NT2/D1 (cell line): ENCODE data around the gene NDUFC2.

Source experiments
- SUZ12 ChIP-seq: IDR thresholded peaks from 2 replicates; pipeline ENCODE4 v1.6.1; 2011; ENCODE audit not compliant: insufficient read length, insufficient read depth; ENCODE audit errors: extremely low read depth
- ZNF274 ChIP-seq: IDR thresholded peaks from 2 replicates; pipeline ENCODE4 v1.6.1; 2011; ENCODE audit warnings: mild to moderate bottlenecking, low read depth, low read length

DNA sequence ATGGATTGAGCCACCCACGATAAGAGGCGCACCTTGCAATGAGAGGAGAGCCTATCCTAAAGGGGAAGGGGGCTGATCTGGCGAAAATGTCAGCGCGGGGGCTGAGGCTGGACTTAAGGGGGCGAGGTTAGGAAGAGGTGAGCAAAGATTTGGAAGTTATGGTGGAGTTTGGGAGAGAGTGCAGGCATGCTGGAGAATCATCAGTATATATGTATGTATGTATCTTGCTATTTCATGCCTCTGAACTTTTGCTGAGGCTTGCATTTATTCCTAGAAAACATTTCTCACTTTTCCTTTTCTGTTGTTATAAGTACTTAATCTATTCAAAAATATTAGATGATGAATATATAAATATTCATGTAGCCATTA is 33.2 kb downstream of the NDUFC2 start:
- TF ChIP-seq ZNF274 (no peak), SUZ12 (no peak)
